Kidney epithelial cell (primary cell): ENCODE results near the gene PSD4. TPM values are rescaled to one million over a fixed set of nuclear protein-coding genes. Genes with fewer than 3 reads are reported as not detected.

Experiments
- DNase-seq: peaks from one replicate; pipeline ENCODE4 v3.0.0-alpha.2; 2010; ENCODE audit warnings: low read depth
- H3K27me3 ChIP-seq: 2 replicates; pipeline ENCODE4 v1.6.0; 2011; ENCODE audit warnings: low read length; ENCODE audit not compliant: control insufficient read depth, insufficient read depth
- H3K36me3 ChIP-seq: 2 replicates; pipeline ENCODE4 v1.5.1; 2011; ENCODE audit warnings: low read length; ENCODE audit not compliant: control insufficient read depth, insufficient read depth
- H3K4me3 ChIP-seq: 2 replicates; pipeline ENCODE4 v1.5.1; 2011; ENCODE audit warnings: low read depth, mild to moderate bottlenecking, control low read depth, low read length
- total RNA-seq: library from RNA; depleted of rRNA; stranded (reverse); fragments of >200 nt; gene quantifications from 2 replicates; pipeline ENCODE4 v1.2.3, GENCODE V29; 2015
- TF ChIP-seq, protein P1 (sequence below): IDR thresholded peaks from 2 replicates; pipeline ENCODE4 v1.5.1; 2011; ENCODE audit warnings: mild to moderate bottlenecking, moderate library complexity, low read length, control low read depth, inconsistent platforms; ENCODE audit not compliant: insufficient read depth, poor library complexity, severe bottlenecking

The PSD4 gene
- total RNA-seq, 1 donor from 2014 or later = 13.9 TPM

- no peaks in the 10 kb centered on the region for H3K36me3 ChIP-seq
- H3K27me3 ChIP-seq = no peaks in the 10 kb centered on the region
- TF ChIP-seq, protein P1, sequence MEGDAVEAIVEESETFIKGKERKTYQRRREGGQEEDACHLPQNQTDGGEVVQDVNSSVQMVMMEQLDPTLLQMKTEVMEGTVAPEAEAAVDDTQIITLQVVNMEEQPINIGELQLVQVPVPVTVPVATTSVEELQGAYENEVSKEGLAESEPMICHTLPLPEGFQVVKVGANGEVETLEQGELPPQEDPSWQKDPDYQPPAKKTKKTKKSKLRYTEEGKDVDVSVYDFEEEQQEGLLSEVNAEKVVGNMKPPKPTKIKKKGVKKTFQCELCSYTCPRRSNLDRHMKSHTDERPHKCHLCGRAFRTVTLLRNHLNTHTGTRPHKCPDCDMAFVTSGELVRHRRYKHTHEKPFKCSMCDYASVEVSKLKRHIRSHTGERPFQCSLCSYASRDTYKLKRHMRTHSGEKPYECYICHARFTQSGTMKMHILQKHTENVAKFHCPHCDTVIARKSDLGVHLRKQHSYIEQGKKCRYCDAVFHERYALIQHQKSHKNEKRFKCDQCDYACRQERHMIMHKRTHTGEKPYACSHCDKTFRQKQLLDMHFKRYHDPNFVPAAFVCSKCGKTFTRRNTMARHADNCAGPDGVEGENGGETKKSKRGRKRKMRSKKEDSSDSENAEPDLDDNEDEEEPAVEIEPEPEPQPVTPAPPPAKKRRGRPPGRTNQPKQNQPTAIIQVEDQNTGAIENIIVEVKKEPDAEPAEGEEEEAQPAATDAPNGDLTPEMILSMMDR = no peak
- H3K4me3 ChIP-seq = no peak overlapping the region
- DNase-seq = no peak
Observed at GRCh38 chr2:113134717-113135116, 39.1 kb upstream of the PSD4 start.

DNA sequence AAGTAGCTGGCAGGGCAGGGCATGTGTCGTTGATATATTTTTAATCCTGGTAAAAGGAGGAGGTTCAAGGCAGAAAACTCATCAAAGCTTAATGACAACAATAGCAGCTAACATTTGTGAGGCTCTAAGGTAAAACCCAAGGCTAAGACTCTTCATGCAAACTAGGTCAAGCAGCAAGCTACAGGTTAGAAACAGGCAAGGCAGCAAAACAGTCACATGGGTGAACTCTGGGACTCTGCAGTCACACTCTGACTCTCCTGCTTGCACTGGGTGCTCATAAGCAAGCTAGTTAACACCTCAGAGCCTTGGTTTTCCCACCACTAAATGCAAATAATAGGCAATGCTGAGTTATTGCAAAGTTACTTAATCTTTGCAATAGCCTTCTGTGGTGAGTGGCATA, 38.5 kb upstream of the PSD4 start:
- no peaks in the 10 kb centered on the region for H3K36me3 ChIP-seq
- TF ChIP-seq, protein P1 = no peak
- DNase-seq = no peak
- H3K4me3 ChIP-seq = no peak overlapping the region
- no peaks in the 10 kb centered on the region for H3K27me3 ChIP-seq

GRCh38 chr2:113136828-113137775, 36.7 kb upstream of the PSD4 start:
- TF ChIP-seq, protein P1 = peak; percentile 66
- Histone ChIP-seq H3K27me3 (no peaks in the 10 kb centered on the region), H3K36me3 (no peaks in the 10 kb centered on the region), H3K4me3 (no peak overlapping the region)
- no peak for DNase-seq

GRCh38 chr2:113137827-113138226, 35.9 kb upstream of the PSD4 start:
- no peaks in the 10 kb centered on the region for H3K27me3 ChIP-seq
- TF ChIP-seq, protein P1 = no peak

DNA sequence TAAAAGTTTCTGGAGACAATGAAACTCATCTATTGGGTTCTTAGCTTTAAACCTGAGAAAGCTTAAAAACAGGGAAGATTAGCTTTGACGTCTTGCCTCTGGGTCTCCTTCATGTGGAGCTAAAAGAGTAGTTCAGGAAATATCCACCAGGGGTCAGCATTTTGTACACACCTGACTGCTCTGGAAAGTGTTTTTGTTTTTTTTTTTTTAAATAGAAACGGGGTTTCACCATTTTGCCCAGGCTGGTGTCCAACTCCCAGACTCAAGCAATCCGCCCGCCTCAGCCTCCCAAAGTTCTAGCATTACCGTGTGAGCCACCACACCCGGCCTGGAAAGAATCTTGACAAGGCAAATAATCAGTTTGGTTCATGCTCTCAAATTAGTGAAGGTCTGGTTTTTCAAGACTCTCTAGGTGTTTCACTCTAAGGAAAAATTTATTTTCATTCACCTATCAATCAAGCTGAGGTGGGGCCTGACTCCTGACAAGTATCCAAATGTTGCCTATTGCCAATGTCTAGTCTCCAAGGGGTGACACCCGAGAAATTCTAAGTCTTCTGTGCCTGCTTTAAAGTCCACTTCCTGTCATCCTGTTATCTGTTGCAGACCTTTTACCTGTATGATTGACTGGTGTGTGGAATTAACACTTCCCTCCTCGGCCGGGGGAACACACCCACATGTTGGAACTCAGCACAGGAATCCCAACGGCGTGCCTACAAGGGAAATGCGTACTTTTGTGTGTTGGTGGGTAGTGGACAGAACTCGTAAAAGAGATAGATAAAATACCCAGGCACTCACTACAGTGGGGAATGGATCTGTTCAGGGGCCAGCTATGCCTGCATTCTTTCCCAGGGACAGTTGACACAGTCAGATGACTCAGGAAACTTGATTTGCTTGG, 35.1 kb upstream of the PSD4 start:
- TF ChIP-seq, protein P1 = peak; percentile 65
- Histone ChIP-seq H3K27me3 (no peaks in the 10 kb centered on the region), H3K4me3 (no peak overlapping the region), H3K36me3 (no peaks in the 10 kb centered on the region)
- no peak for DNase-seq

More at GRCh38 chr2:113137827-113138226, 35.9 kb upstream of the PSD4 start:
- H3K36me3 ChIP-seq = no peaks in the 10 kb centered on the region
- H3K4me3 ChIP-seq = no peak overlapping the region
- DNase-seq = no peak
